T-helper 17 cell (primary cell): Measurements from ENCODE around the gene GLT1D1. TPM values are rescaled to one million over a fixed set of nuclear protein-coding genes. Genes with fewer than 3 reads are reported as not detected.

Source experiments
- ATAC-seq: fragments of 150-1000 bp; cut with Tn5 transposase; 2 replicates; pipeline ENCODE4 v1.10.0; 2021; ENCODE audit warnings: mild to moderate bottlenecking, moderate library complexity
- DNase-seq, 3 donors: peaks; one replicate each; pipeline versions ENCODE4 v3.0.0 to v3.0.0-alpha.2; 2020 to 2021
- H3K9me3 ChIP-seq: one replicate; pipeline ENCODE4 v1.7.0; 2013; ENCODE audit warnings: low read length, mild to moderate bottlenecking; ENCODE audit not compliant: control insufficient read depth, poor library complexity, severe bottlenecking
- H3K27ac Mint-ChIP-seq: one replicate; pipeline ENCODE4 v1.8.0; 2022; ENCODE audit warnings: mild to moderate bottlenecking, moderate library complexity, mixed read lengths
- H3K27me3 Mint-ChIP-seq: one replicate; pipeline ENCODE4 v1.8.0; 2022; ENCODE audit warnings: mixed read lengths
- H3K36me3 Mint-ChIP-seq: one replicate; pipeline ENCODE4 v1.8.0; 2022; ENCODE audit warnings: low read depth, mixed read lengths
- H3K4me1 Mint-ChIP-seq: one replicate; pipeline ENCODE4 v1.8.0; 2022; ENCODE audit warnings: mild to moderate bottlenecking, mixed read lengths
- H3K4me3 Mint-ChIP-seq: one replicate; pipeline ENCODE4 v1.8.0; 2022; ENCODE audit warnings: mild to moderate bottlenecking, moderate library complexity, mixed read lengths
- total RNA-seq, 4 donors: library from RNA in 2 of 4; stranded (reverse) in 2 of 4; gene quantifications; one replicate each; pipeline ENCODE4 v1.2.3 and lab custom pipeline; 2022 to 2026

Gene GLT1D1
- total RNA-seq, 2 donors from 2014 or later: 0.10 to 1.2 TPM

DNA sequence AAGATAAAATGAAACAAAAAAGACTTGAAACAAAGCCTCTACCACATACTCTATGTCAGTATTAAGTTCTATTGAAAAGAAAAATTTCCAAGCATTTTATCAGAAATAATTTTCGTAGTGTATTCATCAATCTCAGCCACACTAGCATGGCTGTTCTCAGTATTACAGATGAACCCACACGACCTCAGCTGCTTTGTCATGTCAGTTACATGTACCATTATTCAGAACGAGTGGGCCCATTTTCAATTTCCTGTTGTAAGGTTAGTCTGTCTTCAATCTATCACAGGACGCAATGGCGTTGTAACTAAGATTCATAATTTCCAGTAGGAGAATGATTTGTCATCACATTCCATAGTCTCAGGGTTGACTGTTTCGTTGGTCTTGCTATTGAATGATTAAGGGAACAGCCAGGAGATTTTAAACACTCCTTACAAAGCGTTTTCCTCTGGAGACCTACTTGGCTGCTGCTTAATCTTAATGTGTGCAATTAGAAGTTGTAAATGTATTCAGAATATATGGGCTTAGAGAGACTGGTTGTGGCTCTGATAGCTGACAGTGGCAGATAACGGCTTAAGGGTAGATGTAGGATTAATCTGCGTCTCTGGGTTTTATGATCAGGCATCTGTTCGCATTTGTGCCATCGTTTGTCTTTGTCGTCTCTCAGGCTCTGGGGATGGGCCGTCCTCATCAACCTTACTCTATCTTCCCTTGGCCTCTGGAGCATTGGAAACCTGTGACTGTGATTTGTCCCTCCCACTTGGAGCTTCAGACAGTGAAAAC, 65.4 kb downstream of the GLT1D1 start:
- no peak for ATAC-seq

DNA sequence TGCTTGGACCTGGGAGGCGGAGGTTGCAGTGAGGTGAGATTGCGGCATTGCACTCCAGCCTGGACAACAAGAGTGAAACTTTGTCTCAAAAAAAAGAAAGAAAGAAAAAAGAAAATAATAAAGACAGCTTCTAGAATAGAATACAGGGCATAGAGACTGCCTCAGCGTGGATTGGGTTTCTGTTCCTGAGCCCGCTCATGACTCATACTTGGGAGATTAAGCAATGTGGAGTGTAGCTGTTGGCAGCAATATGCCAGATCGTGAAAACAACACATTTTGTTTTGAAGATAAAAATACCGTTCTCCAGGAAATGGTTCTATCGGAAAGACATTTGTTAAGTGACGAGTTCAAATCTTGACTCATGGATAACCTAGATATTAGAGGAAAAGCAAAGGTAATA, 67.2 kb downstream of the GLT1D1 start:
- DNase-seq (no peak), ATAC-seq (no peak)
- Mint-ChIP-seq H3K4me1 (peaks cover 2% of the 10 kb centered on the region), H3K27ac (no peak overlapping the region), H3K36me3 (no peaks in the 10 kb centered on the region), H3K27me3 (peaks cover 23% of the 10 kb centered on the region), H3K4me3 (no peak overlapping the region)
- no peaks in the 10 kb centered on the region for H3K9me3 ChIP-seq

More for the DNA sequence above, 65.4 kb downstream of the GLT1D1 start:
- no peak for DNase-seq
- Mint-ChIP-seq H3K36me3 (no peaks in the 10 kb centered on the region), H3K27me3 (peaks cover 23% of the 10 kb centered on the region), H3K4me1 (peaks cover 2% of the 10 kb centered on the region), H3K27ac (no peak overlapping the region), H3K4me3 (no peak overlapping the region)
- no peaks in the 10 kb centered on the region for H3K9me3 ChIP-seq

GRCh38 chr12:128928361-128928760, 75.1 kb downstream of the GLT1D1 start:
- H3K4me3 Mint-ChIP-seq: no peak overlapping the region
- H3K4me1 Mint-ChIP-seq: no peaks in the 10 kb centered on the region
- H3K9me3 ChIP-seq: no peaks in the 10 kb centered on the region
- no peaks in the 10 kb centered on the region for H3K36me3 Mint-ChIP-seq
- DNase-seq (no peak), ATAC-seq (no peak)
- no peak overlapping the region for H3K27ac Mint-ChIP-seq
- H3K27me3 Mint-ChIP-seq: no peaks in the 10 kb centered on the region

DNA sequence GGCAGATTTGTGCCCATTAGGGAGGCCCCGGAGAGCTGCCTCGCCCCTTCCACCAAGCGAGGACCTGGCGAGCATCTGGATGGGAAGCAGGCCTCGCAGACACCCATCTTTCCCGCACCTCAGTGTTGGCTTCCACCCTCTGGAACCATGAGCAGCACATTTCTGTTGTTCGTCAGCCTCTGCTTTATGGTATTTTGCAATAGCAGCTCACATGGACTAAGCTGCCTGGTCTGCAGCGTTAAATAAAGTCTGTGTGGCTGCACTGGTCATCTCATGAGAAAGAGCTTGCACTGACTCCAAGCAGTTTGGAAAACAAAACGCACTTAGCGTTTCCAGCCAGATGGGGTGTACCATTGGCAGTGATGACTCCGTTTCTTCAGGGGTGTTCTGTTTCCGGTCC, 75.8 kb downstream of the GLT1D1 start:
- Mint-ChIP-seq H3K4me3 (no peak overlapping the region), H3K36me3 (no peaks in the 10 kb centered on the region), H3K27me3 (no peaks in the 10 kb centered on the region), H3K27ac (no peak overlapping the region), H3K4me1 (no peaks in the 10 kb centered on the region)
- no peak for DNase-seq
- no peaks in the 10 kb centered on the region for H3K9me3 ChIP-seq
- no peak for ATAC-seq

- Mint-ChIP-seq H3K27me3 (no peaks in the 10 kb centered on the region), H3K27ac (no peak overlapping the region), H3K36me3 (no peaks in the 10 kb centered on the region), H3K4me3 (no peak overlapping the region), H3K4me1 (no peaks in the 10 kb centered on the region)
- H3K9me3 ChIP-seq: no peaks in the 10 kb centered on the region
- ATAC-seq (no peak), DNase-seq (no peak)
Observed at GRCh38 chr12:128930606-128931005, 77.3 kb downstream of the GLT1D1 start.

- ATAC-seq: no peak
- no peaks in the 10 kb centered on the region for H3K9me3 ChIP-seq
- H3K4me3 Mint-ChIP-seq: no peak overlapping the region
- no peaks in the 10 kb centered on the region for H3K4me1 Mint-ChIP-seq
- no peak overlapping the region for H3K27ac Mint-ChIP-seq
- H3K27me3 Mint-ChIP-seq: no peaks in the 10 kb centered on the region
- no peaks in the 10 kb centered on the region for H3K36me3 Mint-ChIP-seq
- no peak for DNase-seq
Observed at GRCh38 chr12:128932521-128932920, 79.2 kb downstream of the GLT1D1 start.

- no peak overlapping the region for H3K27ac Mint-ChIP-seq
- DNase-seq (no peak), ATAC-seq (no peak)
- H3K9me3 ChIP-seq: no peaks in the 10 kb centered on the region
- H3K27me3 Mint-ChIP-seq: no peaks in the 10 kb centered on the region
- H3K4me3 Mint-ChIP-seq: no peak overlapping the region
- no peaks in the 10 kb centered on the region for H3K36me3 Mint-ChIP-seq
- H3K4me1 Mint-ChIP-seq: no peaks in the 10 kb centered on the region
Observed at GRCh38 chr12:128933039-128933438, 79.8 kb downstream of the GLT1D1 start.

- no peaks in the 10 kb centered on the region for H3K27me3 Mint-ChIP-seq
- no peak for ATAC-seq
- H3K4me3 Mint-ChIP-seq: no peak overlapping the region
- H3K36me3 Mint-ChIP-seq: no peaks in the 10 kb centered on the region
- no peaks in the 10 kb centered on the region for H3K4me1 Mint-ChIP-seq
- H3K9me3 ChIP-seq: no peaks in the 10 kb centered on the region
- no peak overlapping the region for H3K27ac Mint-ChIP-seq
- no peak for DNase-seq
Observed at GRCh38 chr12:128933926-128934325, 80.6 kb downstream of the GLT1D1 start.

GRCh38 chr12:128938886-128939285, 85.6 kb downstream of the GLT1D1 start:
- no peak for DNase-seq
- H3K36me3 Mint-ChIP-seq: no peaks in the 10 kb centered on the region
- H3K27ac Mint-ChIP-seq: no peak overlapping the region
- H3K27me3 Mint-ChIP-seq: peaks cover 5% of the 10 kb centered on the region
- no peak for ATAC-seq
- H3K4me1 Mint-ChIP-seq: no peaks in the 10 kb centered on the region
- no peak overlapping the region for H3K4me3 Mint-ChIP-seq
- no peaks in the 10 kb centered on the region for H3K9me3 ChIP-seq

- H3K9me3 ChIP-seq: no peaks in the 10 kb centered on the region
- no peaks in the 10 kb centered on the region for H3K4me1 Mint-ChIP-seq
- DNase-seq (no peak), ATAC-seq (no peak)
- H3K27me3 Mint-ChIP-seq: peaks cover 5% of the 10 kb centered on the region
- H3K36me3 Mint-ChIP-seq: no peaks in the 10 kb centered on the region
- H3K4me3 Mint-ChIP-seq: no peak overlapping the region
- H3K27ac Mint-ChIP-seq: no peak overlapping the region
Observed at GRCh38 chr12:128940090-128940888, 87.0 kb downstream of the GLT1D1 start.

- ATAC-seq (no peak), DNase-seq (no peak)
- H3K4me1 Mint-ChIP-seq: no peaks in the 10 kb centered on the region
- no peak overlapping the region for H3K27ac Mint-ChIP-seq
- no peaks in the 10 kb centered on the region for H3K9me3 ChIP-seq
- no peaks in the 10 kb centered on the region for H3K36me3 Mint-ChIP-seq
- H3K27me3 Mint-ChIP-seq: peaks cover 5% of the 10 kb centered on the region
- no peak overlapping the region for H3K4me3 Mint-ChIP-seq
Observed at GRCh38 chr12:128940974-128941373, 87.7 kb downstream of the GLT1D1 start.

DNA sequence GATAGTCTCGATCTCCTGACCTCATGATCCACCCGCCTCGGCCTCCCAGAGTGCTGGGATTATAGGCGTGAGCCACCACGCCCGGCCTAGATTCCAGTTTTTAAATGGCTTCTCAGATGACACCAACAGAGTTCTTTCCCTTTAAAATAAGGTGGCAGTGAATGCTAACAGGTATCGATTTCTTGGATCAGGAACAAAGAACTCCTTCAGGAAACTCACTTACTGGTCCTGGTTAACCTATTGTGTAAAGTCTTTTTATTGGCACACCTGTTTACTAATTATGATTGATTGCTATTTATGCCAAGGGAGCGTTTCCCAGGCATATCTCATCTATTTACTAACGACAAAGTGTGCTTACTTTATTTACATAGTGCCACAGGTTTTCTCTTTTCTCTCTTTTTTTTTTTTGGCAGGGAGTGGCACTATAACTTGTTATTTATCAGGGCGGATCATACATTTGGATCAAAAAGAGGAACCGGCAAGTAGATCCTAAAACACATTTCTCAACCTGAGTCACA, 89.7 kb downstream of the GLT1D1 start:
- Mint-ChIP-seq H3K4me1 (no peaks in the 10 kb centered on the region), H3K27me3 (peaks cover 9% of the 10 kb centered on the region), H3K36me3 (no peaks in the 10 kb centered on the region), H3K4me3 (no peak overlapping the region), H3K27ac (no peak overlapping the region)
- no peak for DNase-seq
- H3K9me3 ChIP-seq: no peaks in the 10 kb centered on the region
- ATAC-seq: no peak

DNA sequence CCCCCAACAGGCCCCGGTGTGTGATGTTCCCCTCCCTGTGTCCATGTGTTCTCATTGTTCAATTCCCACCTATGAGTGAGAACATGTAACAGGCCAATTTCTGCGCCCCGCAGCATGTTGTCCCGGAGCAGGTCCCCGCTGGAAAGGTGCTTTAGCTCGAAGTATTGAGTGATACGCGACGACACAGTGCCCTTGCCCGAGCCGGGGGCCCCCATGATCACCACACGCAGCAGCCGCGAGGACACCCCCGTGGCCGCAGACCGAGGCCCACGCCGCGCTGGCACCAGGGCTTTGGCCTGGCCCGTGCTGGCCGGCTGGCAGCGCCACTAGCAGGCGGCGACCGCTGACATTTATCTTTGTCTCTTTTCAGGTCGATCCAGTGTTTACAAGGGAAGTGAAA, 91.7 kb downstream of the GLT1D1 start:
- Mint-ChIP-seq H3K27ac (no peak overlapping the region), H3K4me3 (no peak overlapping the region), H3K36me3 (no peaks in the 10 kb centered on the region), H3K4me1 (no peaks in the 10 kb centered on the region), H3K27me3 (peaks cover 11% of the 10 kb centered on the region)
- ATAC-seq (no peak), DNase-seq (no peak)
- no peaks in the 10 kb centered on the region for H3K9me3 ChIP-seq
